Fibroblast of lung (primary cell): ENCODE measurements around the gene FAM53B. TPM values are rescaled to one million over a fixed set of nuclear protein-coding genes. Genes with fewer than 3 reads are reported as not detected.

Experiments used
- DNase-seq, 2 donors: peaks; one replicate each; pipeline versions ENCODE4 v3.0.0 to v3.0.0-alpha.2; 2010; ENCODE audit warnings: low read depth in 2 of 2
- H2AFZ ChIP-seq: 2 replicates; pipeline ENCODE4 v1.5.1; 2012; ENCODE audit warnings: low read length, control low read depth, inconsistent platforms
- H3K27ac ChIP-seq: 2 replicates; pipeline ENCODE4 v1.5.1; 2011; ENCODE audit warnings: low read length, control low read depth; ENCODE audit not compliant: insufficient read depth
- H3K27me3 ChIP-seq: 2 replicates; pipeline ENCODE4 v1.5.1; 2011; ENCODE audit warnings: mild to moderate bottlenecking, low read length; ENCODE audit not compliant: control insufficient read depth, insufficient read depth
- H3K36me3 ChIP-seq: 2 replicates; pipeline ENCODE4 v1.5.1; 2011; ENCODE audit warnings: low read length; ENCODE audit not compliant: control insufficient read depth, insufficient read depth
- H3K4me1 ChIP-seq: 2 replicates; pipeline ENCODE4 v1.5.1; 2011; ENCODE audit warnings: low read length; ENCODE audit not compliant: control insufficient read depth, insufficient read depth; ENCODE audit errors: extremely low read depth
- H3K4me2 ChIP-seq: 2 replicates; pipeline ENCODE4 v1.5.1; 2011; ENCODE audit warnings: low read length, control low read depth; ENCODE audit not compliant: insufficient read depth; ENCODE audit errors: extremely low read depth
- H3K4me3 ChIP-seq, 4 experiments: fragments of 200-600 bp in 1 of 4; sonication (generic) in 1 of 4; replicated peaks in 1 of 4; 2 replicates each; pipeline ENCODE4 v1.5.1; 2011 to 2016; ENCODE audit warnings: low read length in 4 of 4, low read depth in 3 of 4, mild to moderate bottlenecking in 3 of 4, control low read depth in 2 of 4, inconsistent platforms in 1 of 4, mixed read lengths in 1 of 4; ENCODE audit not compliant: insufficient read depth in 1 of 4; ENCODE audit errors: control extremely low read depth in 1 of 4
- H3K79me2 ChIP-seq: 2 replicates; pipeline ENCODE4 v1.5.1; 2012; ENCODE audit warnings: mild to moderate bottlenecking, low read length, inconsistent platforms; ENCODE audit not compliant: control insufficient read depth, insufficient read depth
- H3K9ac ChIP-seq: 2 replicates; pipeline ENCODE4 v1.5.1; 2011; ENCODE audit warnings: mild to moderate bottlenecking, low read length, control low read depth; ENCODE audit not compliant: insufficient read depth
- H3K9me3 ChIP-seq: 2 replicates; pipeline ENCODE4 v1.5.1; 2012; ENCODE audit warnings: low read depth, low read length; ENCODE audit not compliant: control insufficient read depth, insufficient read depth
- H4K20me1 ChIP-seq: 2 replicates; pipeline ENCODE4 v1.5.1; 2011; ENCODE audit warnings: low read length; ENCODE audit not compliant: control insufficient read depth, insufficient read depth; ENCODE audit errors: extremely low read depth
- CTCF ChIP-seq, 2 donors: IDR thresholded peaks in 1 of 2; conservative IDR thresholded peaks in 1 of 2; 1 replicate in 1 of 2; 2 replicates in 1 of 2; pipeline ENCODE4 v1.5.1; 2011 to 2012; ENCODE audit warnings: low read length in 2 of 2, control low read depth in 1 of 2, inconsistent platforms in 1 of 2, low read depth in 1 of 2, mild to moderate bottlenecking in 1 of 2
- EZH2 ChIP-seq: IDR thresholded peaks from 2 replicates; pipeline ENCODE4 v1.5.1; 2012; ENCODE audit warnings: low read length, control low read depth, mild to moderate bottlenecking; ENCODE audit errors: missing control alignments
- polyA plus RNA-seq, 2 donors: library from polyadenylated mRNA; depleted of rRNA in 1 of 2; stranded (reverse) in 1 of 2; unstranded in 1 of 2; fragments of >200 nt; gene quantifications; 2 replicates each; pipeline ENCODE4 v1.2.1, GENCODE V29; 2011 to 2012; ENCODE audit warnings: missing spikeins in 1 of 2
- total RNA-seq: library from RNA; depleted of rRNA; stranded (reverse); fragments of >200 nt; gene quantifications from 2 replicates; pipeline ENCODE4 v1.2.1, GENCODE V29; 2014

FAM53B gene
- total and polyA plus RNA-seq, 2 donors (not counting 1 experiment from before 2014, with no cell fraction given) = 2.2 to 11.7 TPM

GRCh38 chr10:124602646-124603365, 141.4 kb downstream of the FAM53B start:
- no peak overlapping the region for H2AFZ ChIP-seq
- no peak overlapping the region for H3K9ac ChIP-seq
- no peak for DNase-seq
- no peak overlapping the region for H3K4me3 ChIP-seq
- H3K27me3 ChIP-seq = no peaks in the 10 kb centered on the region
- H3K79me2 ChIP-seq = no peaks in the 10 kb centered on the region
- H3K9me3 ChIP-seq = no peaks in the 10 kb centered on the region
- no peak overlapping the region for H3K4me2 ChIP-seq
- no peaks in the 10 kb centered on the region for H3K36me3 ChIP-seq
- H3K27ac ChIP-seq = no peak overlapping the region
- no peaks in the 10 kb centered on the region for H4K20me1 ChIP-seq
- TF ChIP-seq EZH2 = no peak
- no peak for TF ChIP-seq CTCF (conservative IDR thresholded peaks at IDR 0.05 in 1 of 2, IDR thresholded peaks at IDR 0.05 in 1 of 2; ENCODE audit: low read depth in 1 of 2, low read length in 2 of 2)
- H3K4me1 ChIP-seq = no peaks in the 10 kb centered on the region

DNA sequence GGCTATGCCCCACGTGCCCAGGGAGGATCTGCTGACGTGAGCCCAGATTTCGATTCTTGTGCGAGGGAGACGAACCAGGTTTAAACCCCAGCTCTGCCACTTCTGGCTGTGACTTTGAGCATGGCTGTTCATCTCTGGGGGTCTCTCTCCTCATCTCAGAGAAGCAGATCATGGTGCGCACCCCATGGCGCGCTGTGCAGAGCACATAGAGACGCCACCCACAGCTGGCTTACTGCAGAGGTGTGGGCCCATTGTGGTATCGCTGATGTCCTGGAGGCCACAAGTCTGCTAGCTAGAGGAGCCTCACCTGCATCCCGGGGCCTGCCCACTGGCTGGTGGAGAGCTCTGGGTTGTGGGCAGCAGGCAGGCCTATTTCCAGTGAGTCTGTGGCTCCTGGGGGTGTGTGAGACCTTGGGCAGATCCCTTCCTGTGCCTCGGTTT, 142.0 kb downstream of the FAM53B start:
- H3K4me2 ChIP-seq = no peak overlapping the region
- no peak overlapping the region for H2AFZ ChIP-seq
- H3K9me3 ChIP-seq = no peaks in the 10 kb centered on the region
- H3K9ac ChIP-seq = no peak overlapping the region
- H3K4me1 ChIP-seq = no peaks in the 10 kb centered on the region
- no peaks in the 10 kb centered on the region for H4K20me1 ChIP-seq
- DNase-seq = no peak
- TF ChIP-seq EZH2 = no peak
- no peak for TF ChIP-seq CTCF (conservative IDR thresholded peaks at IDR 0.05 in 1 of 2, IDR thresholded peaks at IDR 0.05 in 1 of 2; ENCODE audit: low read depth in 1 of 2, low read length in 2 of 2)
- H3K27ac ChIP-seq = no peak overlapping the region
- H3K4me3 ChIP-seq = no peak overlapping the region
- no peaks in the 10 kb centered on the region for H3K36me3 ChIP-seq
- no peaks in the 10 kb centered on the region for H3K79me2 ChIP-seq
- no peaks in the 10 kb centered on the region for H3K27me3 ChIP-seq

DNA sequence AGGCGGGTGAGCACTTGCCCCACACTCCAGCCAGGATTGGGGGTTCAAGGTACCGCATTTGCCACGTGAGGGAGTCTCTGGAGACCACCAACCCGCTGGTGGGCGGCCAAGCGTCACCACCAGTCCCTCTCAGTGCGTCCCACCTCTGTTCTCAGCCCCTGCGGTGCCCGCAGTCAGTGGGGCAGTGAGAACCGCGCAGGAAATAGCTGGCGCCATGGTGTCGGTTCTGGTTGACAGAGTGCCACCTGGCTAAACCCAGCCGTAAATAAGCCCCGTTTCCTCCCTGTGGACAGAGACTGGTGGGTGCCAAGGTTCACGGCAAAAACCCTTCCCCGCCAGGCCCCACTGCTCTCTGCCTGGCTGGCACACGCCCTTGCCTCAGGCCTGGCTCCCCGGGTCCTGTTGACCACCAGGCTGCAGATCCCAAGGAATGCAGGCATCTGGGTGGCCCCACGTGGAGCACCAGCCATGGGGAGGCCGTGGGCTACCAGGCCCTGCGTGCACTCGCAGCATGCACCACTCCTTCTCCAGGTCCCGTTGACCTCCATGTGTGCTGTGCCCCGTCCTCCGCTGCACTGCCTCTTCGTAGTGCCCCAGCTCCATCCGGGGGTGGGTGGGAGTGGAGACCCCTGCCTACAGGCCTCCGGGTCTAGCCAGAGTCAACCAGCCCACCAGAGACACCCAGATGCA, 142.6 kb downstream of the FAM53B start:
- Histone ChIP-seq H3K36me3 (no peaks in the 10 kb centered on the region), H2AFZ (no peak overlapping the region), H3K9ac (no peak overlapping the region), H3K4me3 (no peak overlapping the region), H3K4me1 (no peaks in the 10 kb centered on the region), H4K20me1 (no peaks in the 10 kb centered on the region), H3K27ac (no peak overlapping the region), H3K9me3 (no peaks in the 10 kb centered on the region), H3K4me2 (no peak overlapping the region), H3K27me3 (no peaks in the 10 kb centered on the region), H3K79me2 (no peaks in the 10 kb centered on the region)
- no peak for DNase-seq
- TF ChIP-seq EZH2 = no peak
- no peak for TF ChIP-seq CTCF (conservative IDR thresholded peaks at IDR 0.05 in 1 of 2, IDR thresholded peaks at IDR 0.05 in 1 of 2; ENCODE audit: low read depth in 1 of 2, low read length in 2 of 2)
